Activated T-helper 1 cell treated with anti-CD3 and anti-CD28 coated beads, Interleukin-2, amount 50 U/mL, for 16 hours (primary cell): ENCODE results near the gene CYP2B6.
"Not testable (repeated sequence)": the region's sequence is repeated elsewhere in the genome, so short reads cannot be mapped to it uniquely, and the experiment has no call there.

Source experiments
- DNase-seq, 2 donors: peaks; one replicate each; pipeline ENCODE4 v3.0.0-alpha.2; 2020; ENCODE audit warnings: low read depth in 1 of 2, low spot score in 1 of 2

CYP2B6 gene

GRCh38 chr19:41030651-41031050 lies 39.6 kb downstream of the CYP2B6 start:
- no peak for DNase-seq

- DNase-seq, result no peak
Measured at GRCh38 chr19:41031916-41032315, 40.8 kb downstream of the CYP2B6 start.

GRCh38 chr19:41033324-41033723 lies 42.2 kb downstream of the CYP2B6 start:
- DNase-seq, result not testable (repeated sequence)

GRCh38 chr19:41039806-41040205 lies 48.7 kb downstream of the CYP2B6 start:
- no peak for DNase-seq

- DNase-seq, result not testable (repeated sequence)
Measured at GRCh38 chr19:41045095-41045494, 54.0 kb downstream of the CYP2B6 start.

GRCh38 chr19:41050426-41050825 lies 59.3 kb downstream of the CYP2B6 start:
- no peak for DNase-seq

- DNase-seq, result not testable (repeated sequence)
Measured at GRCh38 chr19:41052162-41052561, 61.1 kb downstream of the CYP2B6 start.

- DNase-seq, result not testable (repeated sequence)
Measured at GRCh38 chr19:41053331-41053730, 62.2 kb downstream of the CYP2B6 start.

GRCh38 chr19:41064974-41065569 lies 74.0 kb downstream of the CYP2B6 start:
- no peak for DNase-seq
